Hepatocyte (in vitro differentiated cells): Measurements from ENCODE around the gene SLC9A3.

Experiments
- EZH2 ChIP-seq: fragments of 200-600 bp; sonication (generic); IDR thresholded peaks from 2 replicates; pipeline ENCODE4 v1.6.1; 2016; ENCODE audit warnings: antibody characterized with exemption, mild to moderate bottlenecking, borderline replicate concordance
- TF ChIP-seq, protein P1 (sequence below): fragments of 200-600 bp; sonication (generic); IDR thresholded peaks from 2 replicates; pipeline ENCODE4 v1.5.1; 2016; ENCODE audit warnings: antibody characterized with exemption, mild to moderate bottlenecking; ENCODE audit not compliant: poor library complexity

DNA sequence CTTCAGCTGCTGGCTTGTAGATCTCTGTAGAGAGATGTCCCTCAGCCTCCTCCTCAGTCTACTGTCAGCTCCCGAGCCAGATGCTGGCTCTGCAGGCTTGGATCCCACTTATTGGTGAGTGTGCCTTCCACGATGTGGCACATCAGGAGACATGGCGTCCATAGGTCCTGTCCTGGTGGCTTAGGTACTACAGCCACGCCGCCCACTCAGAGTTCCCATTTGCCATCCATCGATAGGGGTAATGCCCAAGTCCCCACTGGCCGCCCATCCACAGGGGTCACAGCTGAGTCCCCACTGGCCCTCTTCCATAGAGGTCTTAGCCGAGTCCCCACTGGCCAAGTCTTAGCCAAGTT, 64.0 kb downstream of the SLC9A3 start:
- TF ChIP-seq, protein P1, sequence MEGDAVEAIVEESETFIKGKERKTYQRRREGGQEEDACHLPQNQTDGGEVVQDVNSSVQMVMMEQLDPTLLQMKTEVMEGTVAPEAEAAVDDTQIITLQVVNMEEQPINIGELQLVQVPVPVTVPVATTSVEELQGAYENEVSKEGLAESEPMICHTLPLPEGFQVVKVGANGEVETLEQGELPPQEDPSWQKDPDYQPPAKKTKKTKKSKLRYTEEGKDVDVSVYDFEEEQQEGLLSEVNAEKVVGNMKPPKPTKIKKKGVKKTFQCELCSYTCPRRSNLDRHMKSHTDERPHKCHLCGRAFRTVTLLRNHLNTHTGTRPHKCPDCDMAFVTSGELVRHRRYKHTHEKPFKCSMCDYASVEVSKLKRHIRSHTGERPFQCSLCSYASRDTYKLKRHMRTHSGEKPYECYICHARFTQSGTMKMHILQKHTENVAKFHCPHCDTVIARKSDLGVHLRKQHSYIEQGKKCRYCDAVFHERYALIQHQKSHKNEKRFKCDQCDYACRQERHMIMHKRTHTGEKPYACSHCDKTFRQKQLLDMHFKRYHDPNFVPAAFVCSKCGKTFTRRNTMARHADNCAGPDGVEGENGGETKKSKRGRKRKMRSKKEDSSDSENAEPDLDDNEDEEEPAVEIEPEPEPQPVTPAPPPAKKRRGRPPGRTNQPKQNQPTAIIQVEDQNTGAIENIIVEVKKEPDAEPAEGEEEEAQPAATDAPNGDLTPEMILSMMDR, result no peak
- no peak for TF ChIP-seq EZH2
